CD4-positive, alpha-beta T cell treated with Interleukin-17A for 1 hour (primary cell): ENCODE measurements around the gene EDN2.

ENCODE experiments used
- DNase-seq: peaks from one replicate; pipeline ENCODE4 v3.0.0-alpha.2; 2020

EDN2 gene

GRCh38 chr1:41482001-41482765 lies 2.3 kb downstream of the EDN2 start:
- no peak for DNase-seq

GRCh38 chr1:41481109-41481775 lies 3.2 kb downstream of the EDN2 start:
- no peak for DNase-seq

GRCh38 chr1:41480204-41481108 lies 4.0 kb downstream of the EDN2 start:
- no peak for DNase-seq

- DNase-seq: no peak
These were observed 4.7 kb downstream of the EDN2 start for GRCh38 chr1:41479808-41480160.

GRCh38 chr1:41479000-41479807 lies 5.3 kb downstream of the EDN2 start:
- no peak for DNase-seq

GRCh38 chr1:41478118-41478748 lies 6.2 kb downstream of the EDN2 start:
- no peak for DNase-seq

GRCh38 chr1:41476807-41477361 lies 7.6 kb downstream of the EDN2 start:
- no peak for DNase-seq

GRCh38 chr1:41475859-41476567 lies 8.5 kb downstream of the EDN2 start:
- no peak for DNase-seq

GRCh38 chr1:41475346-41475745 lies 9.1 kb downstream of the EDN2 start:
- no peak for DNase-seq

- DNase-seq: no peak
These were observed 9.8 kb downstream of the EDN2 start for GRCh38 chr1:41474490-41475271.

- no peak for DNase-seq
These were observed 10.6 kb downstream of the EDN2 start for GRCh38 chr1:41473738-41474362.

- no peak for DNase-seq
These were observed 12.8 kb downstream of the EDN2 start for GRCh38 chr1:41471658-41472057.

GRCh38 chr1:41469706-41470105 lies 14.8 kb downstream of the EDN2 start:
- no peak for DNase-seq

- DNase-seq: no peak
These were observed 16.2 kb downstream of the EDN2 start for GRCh38 chr1:41468122-41468762.

GRCh38 chr1:41467673-41468072 lies 16.8 kb downstream of the EDN2 start:
- DNase-seq: no peak

GRCh38 chr1:41466146-41466545 lies 18.3 kb downstream of the EDN2 start:
- no peak for DNase-seq

- DNase-seq: no peak
These were observed 18.7 kb downstream of the EDN2 start for GRCh38 chr1:41465741-41466140.

GRCh38 chr1:41464885-41465284 lies 19.6 kb downstream of the EDN2 start:
- no peak for DNase-seq

- DNase-seq: no peak
These were observed 21.0 kb downstream of the EDN2 start for GRCh38 chr1:41463516-41463915.

GRCh38 chr1:41462680-41463004 lies 21.8 kb downstream of the EDN2 start:
- DNase-seq: no peak
